ENCODE data around the gene PML.
A peak's percentile ranks its signal among the peaks of the same experiment; 100 is the strongest.
"Not testable (repeated sequence)": the region's sequence is repeated elsewhere in the genome, so short reads cannot be mapped to it uniquely, and the experiment has no call there.

Gene PML

DNA sequence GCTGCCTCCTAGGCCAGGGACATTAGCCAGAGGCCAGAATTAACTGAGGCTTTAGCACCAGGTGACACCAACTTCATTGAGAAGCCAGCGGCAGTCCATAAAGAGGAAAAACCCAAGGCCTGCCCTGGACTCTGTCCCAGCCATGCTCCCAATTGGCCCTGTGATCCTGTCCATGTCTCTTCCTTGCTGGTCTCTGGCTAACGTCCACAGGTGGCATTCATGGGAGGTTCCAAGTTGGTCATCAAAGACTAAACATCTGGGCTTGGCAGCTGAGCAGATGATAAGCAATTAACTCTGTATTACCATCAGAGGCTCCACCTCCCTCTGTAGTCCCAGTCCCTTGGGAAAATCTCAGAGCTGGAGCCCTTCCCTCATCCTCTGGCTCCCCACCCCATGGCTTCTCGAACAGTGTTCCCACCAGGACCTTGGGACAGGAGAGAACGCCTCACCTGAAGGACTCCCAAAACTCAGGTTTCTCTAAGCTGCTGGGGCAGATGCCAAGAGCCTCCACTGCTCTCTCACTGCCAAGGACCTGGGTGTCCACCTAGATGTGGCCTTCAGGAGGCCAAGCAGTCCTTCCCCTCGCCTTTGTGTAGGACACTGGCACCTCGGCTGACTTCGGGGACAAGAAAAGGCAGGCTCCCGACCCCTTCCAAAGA, 47.4 kb downstream of the PML start:
- DNase-seq, result no peak

DNA sequence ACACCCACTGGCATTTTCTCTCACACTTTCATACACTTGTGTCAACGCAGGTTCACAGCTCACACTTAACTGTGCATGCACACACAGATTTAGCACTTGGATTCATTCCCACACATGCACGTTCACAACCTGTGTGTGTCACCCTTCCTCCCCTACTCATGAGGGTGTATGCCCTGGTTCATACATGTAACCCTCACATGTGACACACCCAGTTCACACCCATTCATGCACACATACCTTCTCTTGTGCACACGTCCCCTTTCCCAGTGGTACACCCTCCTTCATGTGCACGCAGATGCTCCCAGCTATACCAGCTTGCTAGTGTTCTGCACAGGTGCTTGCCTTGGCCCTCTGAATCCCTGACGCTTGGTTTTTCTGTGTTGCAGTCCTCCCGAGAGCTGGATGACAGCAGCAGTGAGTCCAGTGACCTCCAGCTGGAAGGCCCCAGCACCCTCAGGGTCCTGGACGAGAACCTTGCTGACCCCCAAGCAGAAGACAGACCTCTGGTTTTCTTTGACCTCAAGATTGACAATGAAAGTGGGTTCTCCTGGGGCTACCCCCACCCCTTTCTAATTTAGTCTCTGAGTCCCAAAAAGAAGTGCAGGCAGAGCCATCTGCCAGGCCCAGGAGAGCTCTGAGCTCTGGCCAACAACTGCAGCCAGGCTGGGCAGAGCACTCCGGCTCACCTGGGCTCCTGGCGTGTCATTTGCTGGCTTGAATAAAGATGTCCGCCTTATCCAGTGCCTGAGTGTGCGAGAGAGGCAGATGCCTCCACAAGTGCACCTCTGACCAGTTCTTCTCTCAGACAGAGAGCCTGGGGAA, 48.3 kb downstream of the PML start:
- DNase-seq, result no peak

DNA sequence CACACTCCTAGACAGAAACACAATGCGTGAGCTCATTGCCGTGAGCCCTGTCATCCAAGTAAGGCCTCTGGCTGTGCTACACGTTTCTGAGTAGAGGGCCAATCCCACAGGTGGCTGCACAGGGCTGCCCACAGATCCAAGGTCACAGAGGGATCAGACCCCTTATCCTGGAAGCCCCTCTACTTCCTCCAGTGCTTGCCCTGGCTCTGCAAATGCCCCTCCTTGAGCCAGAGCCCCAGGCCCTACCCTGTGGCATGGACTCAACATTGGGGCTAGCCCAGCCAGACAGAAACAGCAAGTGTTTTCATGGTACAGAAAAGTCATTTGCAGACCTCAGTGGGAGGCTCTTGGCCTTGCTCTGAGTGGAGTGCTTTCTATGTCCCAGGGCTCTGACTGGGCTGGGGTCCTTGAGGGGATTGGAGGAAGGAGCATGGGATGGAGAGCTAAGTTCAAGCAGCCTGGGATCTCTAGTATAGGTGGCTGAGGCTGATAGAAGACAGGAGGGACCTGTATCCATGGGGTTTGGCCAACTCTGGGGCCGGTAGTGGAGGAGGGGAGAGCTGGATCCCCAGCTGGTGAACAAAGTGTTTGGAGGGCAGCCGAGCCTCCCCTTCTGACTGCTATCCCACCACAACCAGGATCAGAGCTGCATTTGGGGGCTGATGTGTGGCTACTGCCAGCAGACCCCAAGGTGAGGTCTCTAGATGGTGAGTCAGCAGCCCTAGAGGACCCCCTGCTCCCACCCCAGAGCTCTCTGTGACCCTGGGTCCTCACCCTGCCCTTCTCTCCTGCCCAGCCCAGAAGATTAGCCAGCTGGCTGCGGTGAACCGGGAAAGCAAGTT, 49.1 kb downstream of the PML start:
- DNase-seq, result no peak

DNA sequence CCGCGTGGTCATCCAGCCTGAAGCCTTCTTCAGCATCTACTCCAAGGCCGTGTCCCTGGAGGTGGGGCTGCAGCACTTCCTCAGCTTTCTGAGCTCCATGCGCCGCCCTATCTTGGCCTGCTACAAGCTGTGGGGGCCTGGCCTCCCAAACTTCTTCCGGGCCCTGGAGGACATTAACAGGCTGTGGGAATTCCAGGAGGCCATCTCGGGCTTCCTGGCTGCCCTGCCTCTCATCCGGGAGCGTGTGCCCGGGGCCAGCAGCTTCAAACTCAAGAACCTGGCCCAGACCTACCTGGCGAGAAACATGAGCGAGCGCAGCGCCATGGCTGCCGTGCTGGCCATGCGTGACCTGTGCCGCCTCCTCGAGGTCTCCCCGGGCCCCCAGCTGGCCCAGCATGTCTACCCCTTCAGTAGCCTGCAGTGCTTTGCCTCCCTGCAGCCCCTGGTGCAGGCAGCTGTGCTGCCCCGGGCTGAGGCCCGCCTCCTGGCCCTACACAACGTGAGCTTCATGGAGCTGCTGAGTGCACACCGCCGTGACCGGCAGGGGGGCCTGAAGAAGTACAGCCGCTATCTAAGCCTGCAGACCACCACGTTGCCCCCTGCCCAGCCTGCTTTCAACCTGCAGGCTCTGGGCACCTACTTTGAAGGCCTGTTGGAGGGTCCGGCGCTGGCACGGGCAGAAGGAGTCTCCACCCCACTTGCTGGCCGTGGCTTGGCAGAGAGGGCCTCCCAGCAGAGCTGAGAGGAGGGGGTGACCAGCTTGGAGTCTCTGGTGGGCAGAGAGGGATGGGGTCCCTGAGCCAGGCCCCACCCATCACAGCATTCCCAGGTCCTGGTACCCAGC, 50.0 kb downstream of the PML start:
- no peak for DNase-seq

DNA sequence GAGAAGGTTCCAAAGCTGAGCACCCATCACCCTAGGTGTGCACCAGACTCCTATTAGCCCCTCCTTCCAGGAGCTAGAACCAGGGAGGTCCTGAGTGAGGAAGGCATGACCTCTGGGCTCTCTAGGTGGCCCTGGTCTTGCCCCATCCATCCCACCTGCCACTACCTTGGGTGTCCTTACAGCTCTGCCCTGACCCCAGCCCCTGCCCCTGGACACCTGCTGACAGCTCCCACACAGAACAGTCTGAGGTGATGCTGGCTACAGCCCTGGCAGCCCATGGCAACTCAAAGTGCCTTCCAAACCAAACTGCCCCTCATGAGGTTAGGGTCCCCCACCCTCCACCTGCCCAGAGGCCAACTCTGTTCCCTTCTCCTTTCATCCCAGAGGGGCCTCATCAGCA, 50.7 kb downstream of the PML start:
- no peak for DNase-seq

DNA sequence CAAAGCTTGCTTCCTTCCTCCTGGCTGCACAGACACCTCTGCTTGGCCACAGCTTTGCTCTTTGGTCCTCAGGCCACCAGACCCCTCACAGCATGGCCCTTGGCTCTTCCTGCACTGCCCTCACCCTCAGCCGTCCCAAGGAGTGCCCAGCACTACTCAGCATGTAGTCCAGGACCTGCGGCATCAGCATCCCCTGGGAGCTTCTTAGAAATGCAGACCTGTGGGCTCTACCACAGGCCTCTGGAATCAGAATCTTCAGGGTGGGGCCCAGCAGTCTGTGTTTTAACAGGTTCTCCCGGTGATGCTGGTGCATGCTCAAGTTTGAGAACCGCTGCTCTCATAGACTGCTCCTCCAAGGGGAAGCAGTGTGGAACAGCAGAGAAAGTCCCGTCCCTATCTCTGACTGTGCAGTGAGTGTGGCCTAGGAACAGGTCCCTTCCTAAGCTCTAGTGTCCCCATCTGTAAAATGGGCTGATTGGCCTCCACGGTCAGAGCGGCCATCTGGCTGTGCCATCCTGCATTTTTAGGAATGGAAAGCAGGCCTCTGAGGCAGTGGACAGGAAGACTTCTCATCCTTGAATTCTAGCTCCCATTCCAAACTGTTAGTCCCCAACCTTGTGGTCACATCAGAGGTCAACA, 51.2 kb downstream of the PML start:
- DNase-seq, result no peak

DNA sequence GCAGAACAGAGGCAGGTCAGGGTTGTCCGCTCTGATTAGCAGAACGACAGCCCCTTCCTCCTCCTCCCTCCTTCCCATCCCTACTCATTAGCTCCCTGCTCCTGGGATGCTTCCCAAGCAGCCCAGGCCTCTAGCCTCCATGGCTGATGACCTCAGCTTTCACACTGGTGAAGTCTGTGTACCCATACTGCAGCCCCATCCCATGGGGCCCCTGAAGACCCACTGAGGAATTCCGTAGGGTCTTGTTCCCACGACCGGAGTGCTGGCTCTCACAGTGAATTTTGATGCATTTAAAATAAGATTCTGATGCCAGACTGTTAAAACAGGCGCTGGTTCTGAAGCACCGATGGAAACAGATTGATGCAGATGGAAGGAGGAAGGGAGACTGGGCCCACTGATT, 51.8 kb downstream of the PML start:
- no peak for DNase-seq

DNA sequence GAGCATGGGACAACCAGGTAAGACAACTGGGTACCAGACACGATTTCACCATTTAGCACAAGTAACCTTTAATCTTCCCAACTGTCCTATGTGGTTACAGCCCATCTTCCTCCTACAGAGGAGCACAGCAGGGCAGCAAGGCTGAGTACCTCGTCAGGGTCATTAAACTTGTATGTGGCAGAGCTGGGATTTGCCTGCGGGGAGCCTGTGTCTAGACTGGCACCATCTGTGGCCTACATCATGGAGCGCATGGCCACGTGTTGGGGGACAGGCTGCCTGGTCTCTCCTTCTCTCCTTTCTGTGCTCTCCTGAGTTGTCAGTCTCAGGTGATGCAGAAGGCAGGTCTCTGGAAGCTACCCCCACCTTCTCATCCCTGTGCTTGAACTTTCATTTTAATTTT, 55.6 kb downstream of the PML start:
- no peak for DNase-seq

DNA sequence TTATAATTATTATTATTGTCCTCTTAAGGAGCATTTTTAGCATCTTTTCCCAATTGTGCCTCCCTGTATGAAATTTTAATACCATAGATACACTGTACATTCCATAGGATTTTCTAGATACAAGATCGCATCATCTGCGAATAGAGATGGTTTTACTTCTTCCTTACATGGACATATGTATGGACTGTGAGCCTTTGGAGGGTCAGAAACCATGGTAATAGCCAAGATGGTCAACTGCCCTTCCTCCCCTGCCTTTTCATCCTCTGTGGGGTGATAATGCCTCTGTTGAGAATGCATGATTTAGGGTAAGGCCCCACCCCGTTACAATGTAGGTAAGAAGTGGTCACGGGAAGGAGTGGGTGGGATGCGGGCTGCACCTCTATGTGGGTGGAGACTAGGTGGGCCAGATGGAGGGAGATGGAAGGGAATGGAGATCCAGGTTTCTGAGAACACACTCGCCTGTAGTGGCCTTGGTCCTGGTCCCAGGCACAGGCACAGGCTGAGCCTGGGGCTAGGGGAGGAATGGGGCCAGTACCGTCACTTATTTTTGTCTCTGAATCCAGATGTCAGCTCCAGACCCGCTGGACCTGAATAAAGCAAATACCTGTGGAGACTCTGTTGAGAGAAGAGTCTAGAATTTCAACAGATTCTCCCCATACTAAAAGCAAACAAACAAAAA, 56.2 kb downstream of the PML start:
- no peak for DNase-seq

DNA sequence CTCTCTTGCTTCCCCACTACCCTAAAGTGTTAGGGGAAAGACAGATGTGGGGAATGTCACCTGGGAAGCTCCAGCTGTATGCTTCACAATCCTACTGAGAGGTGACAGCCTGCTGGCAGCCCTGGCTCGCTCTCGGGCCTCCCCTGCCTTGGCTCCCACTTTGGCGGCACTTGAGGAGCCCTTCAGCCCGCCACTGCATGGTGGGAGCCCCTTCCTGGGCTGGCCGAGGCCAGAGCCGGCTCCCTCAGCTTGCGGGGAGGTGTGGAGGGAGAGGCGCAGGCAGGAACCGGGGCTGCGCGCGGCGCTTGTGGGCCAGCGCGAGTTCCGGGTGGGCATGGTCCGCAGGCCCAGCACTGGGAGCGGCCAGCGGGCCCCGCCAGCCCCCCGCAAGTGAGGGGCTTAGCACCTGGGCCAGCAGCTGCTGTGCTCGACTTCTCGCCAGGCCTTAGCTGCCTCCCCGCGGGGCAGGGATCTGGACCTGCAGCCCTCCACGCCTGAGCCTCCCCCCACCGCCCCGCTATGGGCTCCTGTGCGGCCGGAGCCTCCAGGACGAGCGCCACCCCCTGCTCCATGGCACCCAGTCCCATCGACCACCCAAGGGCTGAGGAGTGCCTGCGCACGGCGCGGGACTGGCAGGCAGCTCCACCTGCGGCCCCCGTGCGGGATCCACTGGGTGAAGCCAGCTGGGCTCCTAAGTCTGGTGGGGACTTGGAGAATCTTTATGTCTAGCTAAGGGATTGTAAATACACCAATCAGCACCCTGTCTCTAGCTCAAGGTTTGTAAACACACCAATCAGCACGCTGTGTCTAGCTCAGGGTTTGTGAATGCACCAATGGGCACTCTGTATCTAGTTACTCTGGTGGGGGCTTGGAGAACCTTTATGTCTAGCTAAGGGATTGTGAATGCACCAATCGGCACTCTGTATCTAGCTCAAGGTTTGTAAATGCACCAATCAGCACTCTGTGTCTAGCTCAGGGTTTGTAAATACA, 58.0 kb downstream of the PML start:
- DNase-seq, result not testable (repeated sequence)

DNA sequence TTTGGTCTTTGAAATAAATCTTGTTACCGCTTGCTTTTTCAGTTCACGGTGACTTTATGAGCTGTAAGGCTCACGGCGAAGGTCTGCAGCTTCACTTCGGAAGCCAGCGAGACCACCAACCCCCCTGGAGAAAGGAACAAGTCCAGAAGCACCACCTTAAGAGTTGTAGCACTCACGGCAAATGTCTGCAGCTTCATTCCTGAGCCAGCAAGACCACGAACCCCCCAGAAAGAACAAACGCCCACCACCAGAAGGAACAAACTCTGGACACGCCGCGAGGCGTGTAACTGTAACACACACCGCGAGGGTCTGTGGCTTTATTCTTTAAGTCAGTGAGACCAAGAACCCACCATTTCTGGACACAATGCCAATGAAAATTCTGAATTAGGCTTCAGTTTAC, 59.0 kb downstream of the PML start:
- no peak for DNase-seq

DNA sequence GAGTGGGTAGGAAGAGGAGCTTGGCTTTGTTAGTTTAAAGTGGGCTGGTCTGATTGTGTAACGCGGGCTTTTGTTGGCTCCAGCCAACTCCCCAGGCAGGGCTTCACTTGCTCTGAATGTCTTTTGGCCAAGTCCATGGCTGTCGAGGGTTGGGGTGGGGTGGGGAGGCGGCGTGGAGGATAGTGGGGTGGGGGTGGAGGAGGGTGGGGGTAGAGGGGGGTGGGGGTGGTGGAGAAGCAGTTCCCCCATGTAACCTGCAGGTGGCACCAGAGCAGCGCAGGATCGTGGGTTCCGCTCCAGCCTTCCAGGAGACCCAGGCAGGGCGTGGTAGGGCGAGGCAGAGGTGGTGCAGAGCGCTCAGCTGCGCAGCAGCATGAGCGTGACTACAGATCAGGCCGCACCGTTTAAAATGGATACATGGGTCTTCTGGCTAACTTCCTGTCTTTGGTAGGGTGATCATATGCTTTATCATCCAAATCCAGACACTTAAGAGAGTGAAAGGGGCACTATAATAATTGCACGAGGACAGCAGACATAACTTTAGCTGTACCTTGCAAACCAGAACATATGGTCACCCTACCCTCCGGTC, 59.5 kb downstream of the PML start:
- peak; percentile 65 for DNase-seq

DNA sequence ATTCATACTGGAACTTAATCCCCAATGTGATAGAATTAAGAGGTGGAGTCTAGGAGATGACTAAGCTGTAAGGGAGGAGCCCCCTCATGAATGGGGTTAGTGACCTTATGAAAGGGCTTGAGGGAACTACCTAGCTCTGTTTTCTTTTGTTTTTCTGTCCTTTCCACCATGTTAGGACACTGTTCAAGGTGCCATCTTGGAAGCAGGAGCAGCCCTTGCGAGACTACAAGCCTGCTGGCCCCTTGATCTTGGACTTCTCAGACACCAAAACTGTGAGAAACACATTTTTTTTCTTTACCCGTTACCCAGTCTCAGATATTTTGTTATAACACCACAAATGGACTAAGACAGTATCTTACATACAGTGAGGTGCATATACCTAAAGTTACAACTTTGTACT, 61.3 kb downstream of the PML start:
- DNase-seq, result no peak

DNA sequence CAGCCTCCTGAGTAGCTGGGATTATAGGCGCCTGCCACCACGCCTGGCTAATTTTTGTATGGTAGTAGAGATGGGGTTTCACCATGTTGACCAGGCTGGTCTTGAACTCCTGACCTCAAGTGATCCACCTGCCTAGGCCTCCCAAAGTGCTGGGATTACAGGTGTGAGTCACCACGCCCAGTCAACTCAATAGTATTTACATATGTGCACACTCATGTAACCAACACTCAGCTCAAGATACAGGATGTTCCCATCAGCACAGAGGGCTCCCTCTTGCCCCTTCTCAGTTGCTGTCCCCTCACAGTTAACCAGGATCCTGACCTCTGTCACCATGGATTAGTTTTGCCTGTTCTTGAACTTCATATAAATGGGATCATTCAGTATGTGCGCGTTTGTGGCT, 61.8 kb downstream of the PML start:
- DNase-seq, result not testable (repeated sequence)

DNA sequence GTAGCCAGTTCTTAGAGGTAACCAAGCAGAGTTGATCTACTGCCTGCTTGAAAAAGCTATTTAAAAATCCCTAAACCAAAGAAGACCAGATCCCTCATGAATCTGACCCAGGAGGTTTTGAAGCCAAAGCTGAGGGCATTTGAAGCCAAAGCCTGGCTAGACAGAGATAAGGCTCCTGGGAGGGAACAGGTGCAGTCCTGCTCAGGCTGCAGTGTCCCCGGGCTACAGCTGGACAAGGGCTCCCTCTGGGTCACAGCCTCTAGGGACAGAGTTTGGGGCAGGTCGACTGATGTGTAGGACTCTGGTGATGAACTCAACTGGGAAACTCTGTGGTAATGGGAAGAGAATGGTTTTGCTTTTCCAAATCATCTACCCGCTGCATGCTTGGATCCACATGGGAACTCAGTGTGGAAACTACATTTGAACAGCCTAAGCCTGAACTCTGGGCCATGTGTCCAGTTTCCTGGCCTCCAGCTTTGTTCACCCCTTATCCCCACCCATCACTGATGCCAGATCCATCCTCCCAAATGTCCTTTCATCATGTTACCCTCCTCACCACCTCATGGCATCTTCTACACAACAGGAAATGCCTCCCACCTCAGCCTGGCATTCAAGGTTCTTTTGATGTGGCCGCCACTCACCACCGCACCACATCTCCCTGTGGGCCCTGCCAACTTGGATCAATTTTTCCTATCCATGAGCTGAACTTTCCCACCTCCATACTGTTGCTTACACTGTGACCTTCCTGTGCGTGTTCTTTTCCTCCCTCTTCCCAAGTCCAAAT, 64.7 kb downstream of the PML start:
- not testable (repeated sequence) for DNase-seq

DNA sequence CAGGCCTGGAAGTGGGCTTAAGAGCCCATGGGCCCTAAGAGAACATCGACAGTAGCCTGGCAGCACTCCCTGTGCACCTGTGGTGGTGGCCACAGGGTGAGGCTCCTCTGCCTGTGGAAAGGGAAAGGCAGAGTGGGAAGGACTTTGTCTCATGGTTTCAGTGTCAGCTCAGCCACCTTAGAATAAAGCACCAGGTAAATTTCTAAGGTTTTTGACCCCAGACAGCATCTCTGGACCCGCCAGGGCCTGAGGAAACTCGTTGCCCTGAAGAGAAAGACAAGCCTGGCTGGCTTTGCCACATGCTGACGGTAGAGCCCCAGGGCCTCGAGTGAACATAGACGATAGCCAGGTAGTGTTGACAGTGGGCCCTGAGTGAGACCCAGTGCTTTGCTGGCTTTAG, 65.7 kb downstream of the PML start:
- no peak for DNase-seq

DNA sequence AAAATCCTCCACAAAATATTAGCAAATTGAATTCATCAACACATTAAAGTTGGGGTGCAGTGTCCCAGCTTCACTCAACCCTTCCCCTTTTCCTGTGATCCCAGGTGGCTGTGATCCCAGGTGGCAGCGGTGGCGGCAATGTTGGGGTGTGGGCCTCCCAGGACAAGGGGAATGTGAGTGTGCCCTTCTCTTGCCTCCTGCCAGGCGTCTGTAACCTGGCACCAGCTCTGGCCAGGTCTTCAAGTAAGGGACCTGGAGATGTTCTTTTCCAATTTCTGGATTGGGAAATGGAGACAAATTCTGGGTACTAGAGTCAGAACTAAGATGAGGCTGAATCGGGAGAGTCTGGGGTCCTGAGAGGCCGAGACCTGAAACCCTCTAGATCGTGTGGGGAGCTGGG, 67.7 kb downstream of the PML start:
- DNase-seq, result no peak

DNA sequence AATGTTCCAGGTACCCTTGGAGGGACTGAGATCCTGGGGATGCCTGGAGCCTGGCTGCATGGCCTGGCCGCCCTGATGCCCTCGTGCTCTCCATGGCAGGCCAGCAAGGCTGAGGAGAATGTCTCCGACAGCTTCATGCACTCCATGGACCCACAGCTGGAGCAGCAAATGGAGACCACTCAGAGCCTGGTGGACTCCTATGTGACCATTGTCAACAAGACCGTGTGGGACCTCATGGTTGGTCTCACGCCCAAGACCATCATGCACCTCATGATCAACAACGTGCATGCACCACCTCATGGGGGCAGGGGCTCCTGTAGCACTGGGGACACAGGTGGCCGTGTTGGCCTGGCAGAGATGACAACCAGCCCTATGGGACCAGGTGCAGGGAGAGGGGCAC, 68.2 kb downstream of the PML start:
- no peak for DNase-seq
